ENCODE measurements around the gene CDR2L. TPM values are rescaled to one million over a fixed set of nuclear protein-coding genes. Genes with fewer than 3 reads are reported as not detected.

CDR2L gene
- total RNA-seq, 1 donor from 2014 or later: not detected

DNA sequence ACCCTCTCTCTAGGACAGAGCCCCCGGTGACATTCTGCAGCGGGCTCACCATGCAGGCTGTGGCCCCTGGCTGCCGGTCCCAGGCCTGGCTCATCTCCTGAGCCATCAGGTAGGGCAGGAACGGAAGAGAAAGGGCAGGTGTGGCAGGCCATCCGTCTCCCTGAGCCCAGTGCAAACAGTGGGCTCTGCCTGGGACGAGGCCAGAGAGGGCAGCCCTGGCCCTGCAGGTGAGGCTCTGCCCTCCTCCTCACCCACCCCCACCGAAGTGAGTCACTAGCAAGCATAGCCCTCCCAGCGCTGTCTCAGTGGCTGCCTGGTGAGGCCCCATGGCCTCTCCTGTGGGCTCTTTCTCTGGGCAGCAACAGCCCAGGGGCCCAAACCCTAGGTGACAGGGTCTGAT lies 37.2 kb upstream of the CDR2L start:
- ATAC-seq (ENCODE audit: low read depth) (no peak), DNase-seq (no peak)
- ChIA-PET CTCF (no interaction called here), POLR2A (no interaction called here)
- no peak overlapping the region for H3K4me3 Mint-ChIP-seq
- H3K27me3 Mint-ChIP-seq: peaks cover 18% of the 10 kb centered on the region
- H3K9me3 Mint-ChIP-seq: no peaks in the 10 kb centered on the region
- H3K27ac Mint-ChIP-seq: no peak overlapping the region
- intact Hi-C loops (cut with micrococcal nuclease): no loop called here
- H3K36me3 Mint-ChIP-seq (ENCODE audit: low read depth): no peaks in the 10 kb centered on the region
- no peaks in the 10 kb centered on the region for H3K4me1 Mint-ChIP-seq
- TF ChIP-seq, protein P1, sequence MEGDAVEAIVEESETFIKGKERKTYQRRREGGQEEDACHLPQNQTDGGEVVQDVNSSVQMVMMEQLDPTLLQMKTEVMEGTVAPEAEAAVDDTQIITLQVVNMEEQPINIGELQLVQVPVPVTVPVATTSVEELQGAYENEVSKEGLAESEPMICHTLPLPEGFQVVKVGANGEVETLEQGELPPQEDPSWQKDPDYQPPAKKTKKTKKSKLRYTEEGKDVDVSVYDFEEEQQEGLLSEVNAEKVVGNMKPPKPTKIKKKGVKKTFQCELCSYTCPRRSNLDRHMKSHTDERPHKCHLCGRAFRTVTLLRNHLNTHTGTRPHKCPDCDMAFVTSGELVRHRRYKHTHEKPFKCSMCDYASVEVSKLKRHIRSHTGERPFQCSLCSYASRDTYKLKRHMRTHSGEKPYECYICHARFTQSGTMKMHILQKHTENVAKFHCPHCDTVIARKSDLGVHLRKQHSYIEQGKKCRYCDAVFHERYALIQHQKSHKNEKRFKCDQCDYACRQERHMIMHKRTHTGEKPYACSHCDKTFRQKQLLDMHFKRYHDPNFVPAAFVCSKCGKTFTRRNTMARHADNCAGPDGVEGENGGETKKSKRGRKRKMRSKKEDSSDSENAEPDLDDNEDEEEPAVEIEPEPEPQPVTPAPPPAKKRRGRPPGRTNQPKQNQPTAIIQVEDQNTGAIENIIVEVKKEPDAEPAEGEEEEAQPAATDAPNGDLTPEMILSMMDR (IDR thresholded peaks at IDR 0.05): no peak

DNA sequence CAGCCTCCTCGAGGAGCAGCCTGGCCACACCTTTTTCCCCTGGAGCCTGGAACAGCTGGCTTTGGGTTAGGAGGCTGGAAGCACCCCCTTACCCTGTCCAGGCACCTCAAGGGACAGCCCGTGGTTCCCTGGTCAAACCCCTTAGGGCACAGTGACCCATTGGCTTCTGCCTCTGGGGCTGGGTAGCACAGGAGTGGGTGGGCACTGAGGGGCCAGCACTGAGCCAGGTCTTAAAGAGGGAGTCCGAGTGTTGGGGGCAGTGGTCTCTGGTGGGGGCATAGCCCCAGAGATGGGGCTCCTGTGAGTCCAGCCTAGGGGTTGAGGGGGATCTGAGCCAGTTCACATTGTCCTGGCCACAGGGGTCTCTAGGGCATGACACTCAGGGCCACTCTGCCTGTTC lies 36.4 kb upstream of the CDR2L start:
- TF ChIP-seq, protein P1 (IDR thresholded peaks at IDR 0.05): no peak
- CTCF ChIA-PET: no interaction called here
- intact Hi-C loops (cut with micrococcal nuclease): no loop called here

DNA sequence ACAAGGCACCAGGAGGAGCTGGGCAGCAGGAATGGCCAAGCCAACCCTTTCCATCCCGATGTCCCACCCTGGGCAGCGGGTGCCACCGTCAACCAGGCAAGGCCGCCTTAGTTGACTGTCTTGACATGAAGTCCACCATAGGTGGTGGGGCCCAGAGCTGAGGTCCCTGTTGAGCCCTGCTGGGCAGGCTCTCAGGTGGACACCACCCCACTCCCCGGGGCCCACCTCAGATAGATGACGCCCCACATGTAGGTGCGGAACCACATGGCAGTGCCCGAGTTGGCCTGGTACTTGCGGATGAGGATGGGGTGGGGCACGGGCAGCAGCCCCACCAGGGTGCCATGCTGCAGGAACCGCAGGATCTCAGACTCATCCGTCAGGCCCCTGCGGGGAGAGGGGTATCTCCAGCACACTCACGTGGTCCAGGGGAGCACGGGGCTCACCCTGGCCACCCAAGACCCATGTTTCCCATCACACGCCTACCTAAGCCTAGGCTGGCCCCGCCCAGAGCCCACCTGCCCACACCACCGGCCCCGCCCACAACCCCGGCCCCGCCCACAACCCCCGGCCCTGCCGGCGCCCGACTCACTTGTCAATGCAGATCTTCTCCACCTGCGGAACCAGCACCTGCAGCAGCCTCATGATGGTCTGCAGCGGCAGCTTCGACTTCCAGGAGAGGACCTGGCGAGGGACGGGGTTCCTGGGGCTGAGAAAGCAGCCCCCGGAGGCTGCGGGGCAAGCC lies 35.6 kb upstream of the CDR2L start:
- Mint-ChIP-seq H3K4me3 (no peak overlapping the region), H3K36me3 (ENCODE audit: low read depth) (no peaks in the 10 kb centered on the region), H3K9me3 (no peaks in the 10 kb centered on the region), H3K27ac (no peak overlapping the region), H3K4me1 (no peaks in the 10 kb centered on the region), H3K27me3 (peaks cover 18% of the 10 kb centered on the region)
- intact Hi-C loops (cut with micrococcal nuclease): no loop called here
- ATAC-seq (ENCODE audit: low read depth): no peak
- TF ChIP-seq, protein P1 (IDR thresholded peaks at IDR 0.05): no peak
- CTCF ChIA-PET: no interaction called here
- POLR2A ChIA-PET: no interaction called here
- DNase-seq: no peak

More for the DNA sequence above, 36.4 kb upstream of the CDR2L start:
- H3K27me3 Mint-ChIP-seq: peaks cover 18% of the 10 kb centered on the region
- POLR2A ChIA-PET: no interaction called here
- DNase-seq: no peak
- no peak overlapping the region for H3K27ac Mint-ChIP-seq
- no peak overlapping the region for H3K4me3 Mint-ChIP-seq
- ATAC-seq (ENCODE audit: low read depth): no peak
- H3K4me1 Mint-ChIP-seq: no peaks in the 10 kb centered on the region
- no peaks in the 10 kb centered on the region for H3K9me3 Mint-ChIP-seq
- H3K36me3 Mint-ChIP-seq (ENCODE audit: low read depth): no peaks in the 10 kb centered on the region

DNA sequence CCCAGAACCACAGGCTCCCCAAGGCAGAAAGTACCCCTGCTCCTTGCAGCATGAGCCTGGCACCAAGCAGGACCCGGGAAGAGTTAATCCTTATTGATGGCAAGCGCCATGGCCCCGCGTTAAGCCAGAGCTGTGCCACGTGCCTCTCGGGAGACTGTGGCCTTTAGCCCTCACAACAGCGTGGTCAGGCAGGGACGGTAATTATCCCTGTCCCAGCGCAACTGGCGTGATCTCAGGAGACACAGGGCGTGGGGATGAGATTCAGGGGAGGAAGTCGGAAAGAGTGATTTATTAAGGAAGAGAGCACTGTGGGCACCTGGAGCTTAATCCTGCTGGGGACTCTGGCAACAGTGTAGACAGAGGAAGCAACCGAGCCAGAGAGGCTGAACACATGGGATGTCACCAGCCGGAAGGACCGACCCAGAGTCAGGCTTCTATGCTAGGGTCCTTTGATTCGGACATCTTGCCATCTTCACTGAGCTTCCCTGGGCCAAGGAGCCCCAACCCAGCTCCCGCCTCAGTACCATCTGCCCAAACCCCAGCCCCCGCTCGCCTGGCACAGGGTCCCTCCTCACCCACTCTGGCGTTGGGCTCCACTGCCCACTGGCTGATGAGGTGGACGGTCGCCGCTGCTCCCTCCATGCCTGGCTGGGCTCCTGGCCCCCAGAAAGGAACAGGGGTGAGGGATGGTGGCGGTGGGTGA lies 34.9 kb upstream of the CDR2L start:
- H3K27me3 Mint-ChIP-seq: peaks cover 18% of the 10 kb centered on the region
- intact Hi-C loops (cut with micrococcal nuclease): no loop called here
- H3K9me3 Mint-ChIP-seq: no peaks in the 10 kb centered on the region
- no peaks in the 10 kb centered on the region for H3K4me1 Mint-ChIP-seq
- no peaks in the 10 kb centered on the region for H3K36me3 Mint-ChIP-seq (ENCODE audit: low read depth)
- no peak for ATAC-seq (ENCODE audit: low read depth)
- TF ChIP-seq, protein P1 (IDR thresholded peaks at IDR 0.05): no peak
- no peak overlapping the region for H3K27ac Mint-ChIP-seq
- CTCF ChIA-PET: no interaction called here
- DNase-seq: no peak
- POLR2A ChIA-PET: no interaction called here
- H3K4me3 Mint-ChIP-seq: no peak overlapping the region

DNA sequence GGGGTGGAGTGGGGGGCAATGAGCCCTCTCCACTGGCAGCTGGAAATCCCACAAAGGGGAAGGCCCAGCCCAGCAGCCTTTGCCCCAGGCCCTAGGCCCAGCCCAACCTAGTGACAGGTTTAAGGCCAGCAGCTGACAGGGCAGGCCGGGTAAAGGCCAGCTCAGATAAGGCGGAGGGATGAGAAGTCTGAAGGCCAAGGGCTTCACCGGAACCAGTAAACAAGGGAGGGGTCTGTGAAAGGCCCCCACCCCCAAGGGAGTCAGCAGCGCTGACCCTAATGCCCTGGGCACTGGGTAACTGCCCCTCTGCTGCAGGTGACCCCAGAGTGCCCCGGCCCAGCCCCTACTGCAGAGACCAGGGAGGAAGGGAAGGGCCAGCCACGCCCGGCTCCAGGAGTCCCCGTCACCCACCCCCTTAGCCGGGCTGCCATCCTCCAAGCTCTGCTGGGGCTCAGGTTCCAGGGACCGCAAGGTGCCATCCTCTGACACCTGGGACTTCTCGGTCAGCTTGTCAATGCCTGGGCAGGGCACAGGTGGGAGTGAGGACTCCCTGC lies 34.2 kb upstream of the CDR2L start:
- H3K4me1 Mint-ChIP-seq: peaks cover 3% of the 10 kb centered on the region
- TF ChIP-seq, protein P1 (IDR thresholded peaks at IDR 0.05): no peak
- H3K27me3 Mint-ChIP-seq: peaks cover 17% of the 10 kb centered on the region
- H3K4me3 Mint-ChIP-seq: no peak overlapping the region
- intact Hi-C loops (cut with micrococcal nuclease): no loop called here
- no peaks in the 10 kb centered on the region for H3K9me3 Mint-ChIP-seq
- POLR2A ChIA-PET: no interaction called here
- no peaks in the 10 kb centered on the region for H3K36me3 Mint-ChIP-seq (ENCODE audit: low read depth)
- ATAC-seq (ENCODE audit: low read depth) (no peak), DNase-seq (no peak)
- CTCF ChIA-PET: no interaction called here
- H3K27ac Mint-ChIP-seq: no peak overlapping the region

Measured in activated B cell treated with CpG ODN at 0.5 μM for 24 hours (primary cell).